ENCODE measurements around the gene FGFR1OP2. TPM values are rescaled to one million over a fixed set of nuclear protein-coding genes. Genes with fewer than 3 reads are reported as not detected.

Gene FGFR1OP2
- total RNA-seq, 2 experiments from 2014 or later = 85.7 to 87.5 TPM

GRCh38 chr12:26991826-26992225 lies 53.6 kb downstream of the FGFR1OP2 start:
- POLR2A ChIA-PET = interaction anchor here (1.4 kb wide), 1 partner anchor 16 kb away, joined by 4 read pairs; no protein-coding TSS in a partner anchor
- H3K9me3 Mint-ChIP-seq = no peaks in the 10 kb centered on the region
- no peak overlapping the region for H3K4me3 Mint-ChIP-seq
- CTCF ChIA-PET = no interaction called here
- peaks cover 40% of the 10 kb centered on the region for H3K36me3 Mint-ChIP-seq (ENCODE audit: low read depth)
- no peak overlapping the region for H3K27ac Mint-ChIP-seq
- no peaks in the 10 kb centered on the region for H3K4me1 Mint-ChIP-seq
- no peak for DNase-seq
- no peaks in the 10 kb centered on the region for H3K27me3 Mint-ChIP-seq

GRCh38 chr12:26994109-26994508 lies 55.8 kb downstream of the FGFR1OP2 start:
- ChIA-PET CTCF (interaction anchor here (0.7 kb wide), 1 partner anchor 109 kb away, joined by 3 read pairs; no protein-coding TSS in a partner anchor), POLR2A (no interaction called here)
- H3K36me3 Mint-ChIP-seq (ENCODE audit: low read depth) = peaks cover 33% of the 10 kb centered on the region
- no peak overlapping the region for H3K27ac Mint-ChIP-seq
- no peak for DNase-seq
- H3K27me3 Mint-ChIP-seq = no peaks in the 10 kb centered on the region
- H3K4me1 Mint-ChIP-seq = no peaks in the 10 kb centered on the region
- no peaks in the 10 kb centered on the region for H3K9me3 Mint-ChIP-seq
- H3K4me3 Mint-ChIP-seq = no peak overlapping the region

- no peak overlapping the region for H3K4me3 Mint-ChIP-seq
- no peaks in the 10 kb centered on the region for H3K27me3 Mint-ChIP-seq
- H3K4me1 Mint-ChIP-seq = peaks cover 1% of the 10 kb centered on the region
- H3K36me3 Mint-ChIP-seq (ENCODE audit: low read depth) = peaks cover 32% of the 10 kb centered on the region
- H3K9me3 Mint-ChIP-seq = no peaks in the 10 kb centered on the region
- no peak overlapping the region for H3K27ac Mint-ChIP-seq
- DNase-seq = no peak
- ChIA-PET CTCF (interaction anchor here (0.6 to 1.0 kb wide), 2 partner anchors 19 to 110 kb away, joined by 3 to 5 read pairs; partner anchors contain the start of gene TM7SF3), POLR2A (no interaction called here)
Observed at GRCh38 chr12:26995706-26996105, 57.4 kb downstream of the FGFR1OP2 start.

GRCh38 chr12:26997003-26997402 lies 58.7 kb downstream of the FGFR1OP2 start:
- CTCF ChIA-PET = no interaction called here
- Mint-ChIP-seq H3K36me3 (ENCODE audit: low read depth) (peaks cover 37% of the 10 kb centered on the region), H3K4me3 (no peak overlapping the region), H3K9me3 (no peaks in the 10 kb centered on the region), H3K27me3 (no peaks in the 10 kb centered on the region), H3K27ac (no peak overlapping the region), H3K4me1 (peaks cover 12% of the 10 kb centered on the region)
- DNase-seq = no peak
- POLR2A ChIA-PET = no interaction called here

GRCh38 chr12:27000961-27001360 lies 62.7 kb downstream of the FGFR1OP2 start:
- no peak overlapping the region for H3K27ac Mint-ChIP-seq
- CTCF ChIA-PET = interaction anchor here (0.6 to 1.1 kb wide), 2 partner anchors 13 to 116 kb away, joined by 3 read pairs; partner anchors contain the start of gene TM7SF3

GRCh38 chr12:27001663-27002062 lies 63.4 kb downstream of the FGFR1OP2 start:
- POLR2A ChIA-PET = no interaction called here
- H3K36me3 Mint-ChIP-seq (ENCODE audit: low read depth) = peaks cover 25% of the 10 kb centered on the region
- CTCF ChIA-PET = no interaction called here

More at GRCh38 chr12:27000961-27001360, 62.7 kb downstream of the FGFR1OP2 start:
- Mint-ChIP-seq H3K4me1 (peaks cover 17% of the 10 kb centered on the region), H3K36me3 (ENCODE audit: low read depth) (peaks cover 28% of the 10 kb centered on the region), H3K27me3 (no peaks in the 10 kb centered on the region), H3K4me3 (no peak overlapping the region), H3K9me3 (no peaks in the 10 kb centered on the region)
- POLR2A ChIA-PET = no interaction called here
- DNase-seq = no peak

GRCh38 chr12:27002141-27002540 lies 63.9 kb downstream of the FGFR1OP2 start:
- ChIA-PET POLR2A (no interaction called here), CTCF (no interaction called here)
- Mint-ChIP-seq H3K4me1 (peaks cover 17% of the 10 kb centered on the region), H3K27ac (no peak overlapping the region), H3K9me3 (no peaks in the 10 kb centered on the region), H3K27me3 (no peaks in the 10 kb centered on the region), H3K36me3 (ENCODE audit: low read depth) (peaks cover 25% of the 10 kb centered on the region), H3K4me3 (no peak overlapping the region)
- no peak for DNase-seq

More at GRCh38 chr12:27001663-27002062, 63.4 kb downstream of the FGFR1OP2 start:
- H3K4me1 Mint-ChIP-seq = peaks cover 17% of the 10 kb centered on the region
- no peaks in the 10 kb centered on the region for H3K9me3 Mint-ChIP-seq
- H3K27ac Mint-ChIP-seq = no peak overlapping the region
- no peak for DNase-seq
- no peak overlapping the region for H3K4me3 Mint-ChIP-seq
- no peaks in the 10 kb centered on the region for H3K27me3 Mint-ChIP-seq

GRCh38 chr12:27003421-27004381 lies 65.4 kb downstream of the FGFR1OP2 start:
- no peak overlapping the region for H3K4me3 Mint-ChIP-seq
- POLR2A ChIA-PET = no interaction called here
- H3K9me3 Mint-ChIP-seq = no peaks in the 10 kb centered on the region
- no peak for DNase-seq
- no peak overlapping the region for H3K27ac Mint-ChIP-seq
- no peaks in the 10 kb centered on the region for H3K27me3 Mint-ChIP-seq
- CTCF ChIA-PET = interaction anchor here (0.7 to 1.3 kb wide), 2 partner anchors 10 to 11 kb away, joined by 4 read pairs; partner anchors contain the start of gene TM7SF3
- H3K4me1 Mint-ChIP-seq = peaks cover 22% of the 10 kb centered on the region
- H3K36me3 Mint-ChIP-seq (ENCODE audit: low read depth) = peaks cover 22% of the 10 kb centered on the region

GRCh38 chr12:27005495-27005894 lies 67.2 kb downstream of the FGFR1OP2 start:
- ChIA-PET CTCF (no interaction called here), POLR2A (no interaction called here)
- H3K9me3 Mint-ChIP-seq = no peaks in the 10 kb centered on the region
- DNase-seq = no peak
- peaks cover 20% of the 10 kb centered on the region for H3K36me3 Mint-ChIP-seq (ENCODE audit: low read depth)
- no peak overlapping the region for H3K27ac Mint-ChIP-seq
- H3K4me3 Mint-ChIP-seq = no peak overlapping the region
- peaks cover 31% of the 10 kb centered on the region for H3K4me1 Mint-ChIP-seq
- H3K27me3 Mint-ChIP-seq = no peaks in the 10 kb centered on the region

GRCh38 chr12:27006797-27007467 lies 68.7 kb downstream of the FGFR1OP2 start:
- Mint-ChIP-seq H3K36me3 (ENCODE audit: low read depth) (peaks cover 19% of the 10 kb centered on the region), H3K27ac (no peak overlapping the region), H3K4me1 (peaks cover 33% of the 10 kb centered on the region), H3K27me3 (no peaks in the 10 kb centered on the region), H3K4me3 (no peak overlapping the region), H3K9me3 (no peaks in the 10 kb centered on the region)
- ChIA-PET CTCF (interaction anchor here (1.0 kb wide), 1 partner anchor 122 kb away, joined by 3 read pairs; no protein-coding TSS in a partner anchor), POLR2A (no interaction called here)
- DNase-seq = no peak

GRCh38 chr12:27008081-27008480 lies 69.8 kb downstream of the FGFR1OP2 start:
- H3K27ac Mint-ChIP-seq = no peak overlapping the region
- H3K36me3 Mint-ChIP-seq (ENCODE audit: low read depth) = peaks cover 16% of the 10 kb centered on the region
- peaks cover 41% of the 10 kb centered on the region for H3K4me1 Mint-ChIP-seq
- DNase-seq = no peak
- no peaks in the 10 kb centered on the region for H3K27me3 Mint-ChIP-seq
- H3K9me3 Mint-ChIP-seq = no peaks in the 10 kb centered on the region
- CTCF ChIA-PET = no interaction called here
- POLR2A ChIA-PET = no interaction called here
- no peak overlapping the region for H3K4me3 Mint-ChIP-seq

GRCh38 chr12:27009881-27010301 lies 71.6 kb downstream of the FGFR1OP2 start:
- no peak overlapping the region for H3K4me3 Mint-ChIP-seq
- H3K27ac Mint-ChIP-seq = no peak overlapping the region
- no peaks in the 10 kb centered on the region for H3K9me3 Mint-ChIP-seq
- CTCF ChIA-PET = interaction anchor here (0.9 kb wide), 1 partner anchor 358 kb away, joined by 3 read pairs; no protein-coding TSS in a partner anchor
- no peak for DNase-seq
- H3K27me3 Mint-ChIP-seq = no peaks in the 10 kb centered on the region
- H3K36me3 Mint-ChIP-seq (ENCODE audit: low read depth) = peaks cover 16% of the 10 kb centered on the region
- H3K4me1 Mint-ChIP-seq = peaks cover 50% of the 10 kb centered on the region
- POLR2A ChIA-PET = interaction anchor here (4.5 kb wide), 1 partner anchor 13 kb away, joined by 13 read pairs; the partner anchor contains the start of gene MED21

Data from activated CD4-positive, alpha-beta memory T cell treated with anti-CD3 and anti-CD28 coated beads, Interleukin-2, amount 10 ng/mL, durations not matched to agents 7 days and 5 days (primary cell).